ENCODE results near the gene KIN.

DNA sequence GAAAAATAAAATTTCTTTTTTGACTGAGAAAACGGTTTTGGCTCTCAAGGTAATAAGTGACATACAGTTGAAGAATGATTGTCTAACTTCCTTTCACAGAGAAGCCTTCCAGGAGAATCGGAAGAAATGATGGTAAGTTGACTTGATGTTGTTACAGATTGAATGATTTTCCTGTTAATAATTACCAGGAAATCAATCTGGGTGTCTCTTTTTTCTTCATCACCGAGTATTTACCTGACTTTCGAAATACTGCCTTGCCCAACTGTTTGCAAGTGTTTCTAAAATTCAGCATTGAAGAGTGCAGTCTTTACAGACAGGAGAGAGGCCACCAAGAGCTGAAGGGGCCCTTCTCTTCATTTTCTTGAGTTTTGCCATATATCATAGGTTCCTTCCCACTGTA, 80.7 kb downstream of the KIN start:
- TF ChIP-seq, protein P1, sequence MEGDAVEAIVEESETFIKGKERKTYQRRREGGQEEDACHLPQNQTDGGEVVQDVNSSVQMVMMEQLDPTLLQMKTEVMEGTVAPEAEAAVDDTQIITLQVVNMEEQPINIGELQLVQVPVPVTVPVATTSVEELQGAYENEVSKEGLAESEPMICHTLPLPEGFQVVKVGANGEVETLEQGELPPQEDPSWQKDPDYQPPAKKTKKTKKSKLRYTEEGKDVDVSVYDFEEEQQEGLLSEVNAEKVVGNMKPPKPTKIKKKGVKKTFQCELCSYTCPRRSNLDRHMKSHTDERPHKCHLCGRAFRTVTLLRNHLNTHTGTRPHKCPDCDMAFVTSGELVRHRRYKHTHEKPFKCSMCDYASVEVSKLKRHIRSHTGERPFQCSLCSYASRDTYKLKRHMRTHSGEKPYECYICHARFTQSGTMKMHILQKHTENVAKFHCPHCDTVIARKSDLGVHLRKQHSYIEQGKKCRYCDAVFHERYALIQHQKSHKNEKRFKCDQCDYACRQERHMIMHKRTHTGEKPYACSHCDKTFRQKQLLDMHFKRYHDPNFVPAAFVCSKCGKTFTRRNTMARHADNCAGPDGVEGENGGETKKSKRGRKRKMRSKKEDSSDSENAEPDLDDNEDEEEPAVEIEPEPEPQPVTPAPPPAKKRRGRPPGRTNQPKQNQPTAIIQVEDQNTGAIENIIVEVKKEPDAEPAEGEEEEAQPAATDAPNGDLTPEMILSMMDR (IDR thresholded peaks at IDR 0.05) = no peak
- TF ChIP-seq EZH2 (IDR thresholded peaks at IDR 0.05) = no peak
